ENCODE measurements around the gene SLC13A3. TPM values are rescaled to one million over a fixed set of nuclear protein-coding genes. Genes with fewer than 3 reads are reported as not detected.

Gene SLC13A3
- total RNA-seq, 1 donor from 2014 or later, result 18.8 TPM

- no peak for DNase-seq (ENCODE audit: low spot score in 2 of 2, unreplicated experiment in 2 of 2)
- peaks cover 3% of the 10 kb centered on the region for H3K4me1 Mint-ChIP-seq
Measured at GRCh38 chr20:46652699-46653098, 1.4 kb upstream of the SLC13A3 start.

GRCh38 chr20:46650575-46651090 is 626 bp downstream of the SLC13A3 start:
- Mint-ChIP-seq H3K4me3 (peak overlapping the region; percentile 62), H3K36me3 (no peaks in the 10 kb centered on the region), H3K27ac (peak overlapping the region; percentile 21), H3K4me1 (peaks cover 3% of the 10 kb centered on the region), H3K9me3 (no peaks in the 10 kb centered on the region), H3K27me3 (ENCODE audit: low read depth) (peaks cover 40% of the 10 kb centered on the region)
- DNase-seq (ENCODE audit: low spot score in 2 of 2, unreplicated experiment in 2 of 2), result no peak
- no peak for TF ChIP-seq CTCF (IDR thresholded peaks at IDR 0.05; ENCODE audit: unreplicated experiment)

More at GRCh38 chr20:46652699-46653098, 1.4 kb upstream of the SLC13A3 start:
- peaks cover 33% of the 10 kb centered on the region for H3K27me3 Mint-ChIP-seq (ENCODE audit: low read depth)
- TF ChIP-seq CTCF (IDR thresholded peaks at IDR 0.05; ENCODE audit: unreplicated experiment), result no peak
- no peak overlapping the region for H3K27ac Mint-ChIP-seq
- H3K36me3 Mint-ChIP-seq, result peaks cover 9% of the 10 kb centered on the region
- H3K4me3 Mint-ChIP-seq, result no peak overlapping the region
- H3K9me3 Mint-ChIP-seq, result peaks cover 8% of the 10 kb centered on the region

GRCh38 chr20:46649965-46650542 is 1.2 kb downstream of the SLC13A3 start:
- TF ChIP-seq CTCF (IDR thresholded peaks at IDR 0.05; ENCODE audit: unreplicated experiment), result no peak
- peaks cover 3% of the 10 kb centered on the region for H3K4me1 Mint-ChIP-seq
- H3K9me3 Mint-ChIP-seq, result no peaks in the 10 kb centered on the region
- DNase-seq (ENCODE audit: low spot score in 2 of 2, unreplicated experiment in 2 of 2), result no peak
- no peak overlapping the region for H3K27ac Mint-ChIP-seq
- peaks cover 40% of the 10 kb centered on the region for H3K27me3 Mint-ChIP-seq (ENCODE audit: low read depth)
- no peak overlapping the region for H3K4me3 Mint-ChIP-seq
- H3K36me3 Mint-ChIP-seq, result peaks cover 1% of the 10 kb centered on the region

- DNase-seq (ENCODE audit: low spot score in 2 of 2, unreplicated experiment in 2 of 2), result no peak
- H3K27ac Mint-ChIP-seq, result no peak overlapping the region
- H3K4me1 Mint-ChIP-seq, result peaks cover 3% of the 10 kb centered on the region
- no peaks in the 10 kb centered on the region for H3K9me3 Mint-ChIP-seq
- H3K36me3 Mint-ChIP-seq, result peaks cover 2% of the 10 kb centered on the region
- peaks cover 40% of the 10 kb centered on the region for H3K27me3 Mint-ChIP-seq (ENCODE audit: low read depth)
- H3K4me3 Mint-ChIP-seq, result no peak overlapping the region
- no peak for TF ChIP-seq CTCF (IDR thresholded peaks at IDR 0.05; ENCODE audit: unreplicated experiment)
Measured at GRCh38 chr20:46649650-46649949, 1.7 kb downstream of the SLC13A3 start.

GRCh38 chr20:46648903-46649649 is 2.2 kb downstream of the SLC13A3 start:
- no peak for TF ChIP-seq CTCF (IDR thresholded peaks at IDR 0.05; ENCODE audit: unreplicated experiment)
- H3K4me1 Mint-ChIP-seq, result peaks cover 3% of the 10 kb centered on the region
- no peaks in the 10 kb centered on the region for H3K9me3 Mint-ChIP-seq
- H3K27ac Mint-ChIP-seq, result no peak overlapping the region
- DNase-seq (ENCODE audit: low spot score in 2 of 2, unreplicated experiment in 2 of 2), result no peak
- peaks cover 40% of the 10 kb centered on the region for H3K27me3 Mint-ChIP-seq (ENCODE audit: low read depth)
- peaks cover 2% of the 10 kb centered on the region for H3K36me3 Mint-ChIP-seq
- H3K4me3 Mint-ChIP-seq, result no peak overlapping the region
